AG10803 (cell line): ENCODE data around the gene RHBDL1.

Experiments
- DNase-seq: peaks from one replicate; pipeline ENCODE4 v3.0.0; 2010; ENCODE audit warnings: low read depth
- H3K4me3 ChIP-seq: 2 replicates; pipeline ENCODE4 v1.5.1; 2011; ENCODE audit warnings: mild to moderate bottlenecking, low read length, control low read depth
- TF ChIP-seq, protein P1 (sequence below): conservative IDR thresholded peaks from 2 replicates; pipeline ENCODE4 v1.5.1; 2011; ENCODE audit warnings: mild to moderate bottlenecking, low read length, control low read depth, inconsistent platforms

RHBDL1 gene

GRCh38 chr16:720447-720989, 45.0 kb downstream of the RHBDL1 start:
- peak; percentile 59 for DNase-seq
- TF ChIP-seq, protein P1, sequence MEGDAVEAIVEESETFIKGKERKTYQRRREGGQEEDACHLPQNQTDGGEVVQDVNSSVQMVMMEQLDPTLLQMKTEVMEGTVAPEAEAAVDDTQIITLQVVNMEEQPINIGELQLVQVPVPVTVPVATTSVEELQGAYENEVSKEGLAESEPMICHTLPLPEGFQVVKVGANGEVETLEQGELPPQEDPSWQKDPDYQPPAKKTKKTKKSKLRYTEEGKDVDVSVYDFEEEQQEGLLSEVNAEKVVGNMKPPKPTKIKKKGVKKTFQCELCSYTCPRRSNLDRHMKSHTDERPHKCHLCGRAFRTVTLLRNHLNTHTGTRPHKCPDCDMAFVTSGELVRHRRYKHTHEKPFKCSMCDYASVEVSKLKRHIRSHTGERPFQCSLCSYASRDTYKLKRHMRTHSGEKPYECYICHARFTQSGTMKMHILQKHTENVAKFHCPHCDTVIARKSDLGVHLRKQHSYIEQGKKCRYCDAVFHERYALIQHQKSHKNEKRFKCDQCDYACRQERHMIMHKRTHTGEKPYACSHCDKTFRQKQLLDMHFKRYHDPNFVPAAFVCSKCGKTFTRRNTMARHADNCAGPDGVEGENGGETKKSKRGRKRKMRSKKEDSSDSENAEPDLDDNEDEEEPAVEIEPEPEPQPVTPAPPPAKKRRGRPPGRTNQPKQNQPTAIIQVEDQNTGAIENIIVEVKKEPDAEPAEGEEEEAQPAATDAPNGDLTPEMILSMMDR, result peak; percentile 37; the same call in 1 of the 2 replicates
- peak overlapping the region; percentile 70 for H3K4me3 ChIP-seq

GRCh38 chr16:720990-721764, 45.7 kb downstream of the RHBDL1 start, which contains the start of gene ANTKMT:
Gene ANTKMT (plus strand): TSS chr16:721146. CDS start chr16:721275, 129 bp downstream.
- TF ChIP-seq, protein P1, result no peak
- peak; percentile 67 for DNase-seq
- peak within 1 kb of the TSS; percentile 70 for H3K4me3 ChIP-seq

DNA sequence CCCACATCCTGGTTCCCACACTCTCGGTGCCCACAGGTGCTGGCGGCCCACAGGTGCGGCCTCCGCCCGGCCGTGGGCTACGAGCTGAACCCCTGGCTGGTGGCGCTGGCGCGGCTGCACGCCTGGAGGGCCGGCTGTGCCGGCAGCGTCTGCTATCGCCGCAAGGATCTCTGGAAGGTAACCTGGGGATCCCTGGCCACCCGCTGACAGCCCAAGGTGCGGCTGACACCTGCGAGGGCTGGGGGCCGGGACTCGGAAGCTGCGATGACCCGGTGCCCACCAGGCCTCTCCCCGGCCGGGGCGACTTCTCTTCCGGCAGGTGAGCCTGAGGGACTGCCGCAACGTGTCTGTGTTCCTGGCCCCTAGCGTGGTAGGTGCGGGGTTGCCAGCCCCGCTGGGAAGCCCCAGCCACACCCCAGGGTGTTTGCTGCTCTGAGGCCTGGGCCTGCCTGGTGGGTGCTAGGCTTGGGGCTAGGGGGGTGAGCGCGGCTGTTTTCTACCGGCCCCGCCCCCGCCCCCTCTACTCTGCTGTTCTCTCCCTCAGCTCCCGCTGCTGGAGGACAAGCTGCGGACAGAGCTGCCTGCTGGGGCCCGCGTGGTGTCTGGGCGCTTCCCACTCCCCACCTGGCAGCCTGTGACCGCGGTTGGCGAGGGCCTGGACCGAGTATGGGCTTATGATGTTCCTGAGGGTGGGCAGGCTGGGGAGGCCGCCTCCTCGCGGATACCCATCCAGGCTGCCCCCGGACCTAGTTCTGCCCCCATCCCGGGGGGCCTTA, 46.5 kb downstream of the RHBDL1 start:
- TF ChIP-seq, protein P1, result no peak
- DNase-seq, result no peak
- peak overlapping the region; percentile 70 for H3K4me3 ChIP-seq

DNA sequence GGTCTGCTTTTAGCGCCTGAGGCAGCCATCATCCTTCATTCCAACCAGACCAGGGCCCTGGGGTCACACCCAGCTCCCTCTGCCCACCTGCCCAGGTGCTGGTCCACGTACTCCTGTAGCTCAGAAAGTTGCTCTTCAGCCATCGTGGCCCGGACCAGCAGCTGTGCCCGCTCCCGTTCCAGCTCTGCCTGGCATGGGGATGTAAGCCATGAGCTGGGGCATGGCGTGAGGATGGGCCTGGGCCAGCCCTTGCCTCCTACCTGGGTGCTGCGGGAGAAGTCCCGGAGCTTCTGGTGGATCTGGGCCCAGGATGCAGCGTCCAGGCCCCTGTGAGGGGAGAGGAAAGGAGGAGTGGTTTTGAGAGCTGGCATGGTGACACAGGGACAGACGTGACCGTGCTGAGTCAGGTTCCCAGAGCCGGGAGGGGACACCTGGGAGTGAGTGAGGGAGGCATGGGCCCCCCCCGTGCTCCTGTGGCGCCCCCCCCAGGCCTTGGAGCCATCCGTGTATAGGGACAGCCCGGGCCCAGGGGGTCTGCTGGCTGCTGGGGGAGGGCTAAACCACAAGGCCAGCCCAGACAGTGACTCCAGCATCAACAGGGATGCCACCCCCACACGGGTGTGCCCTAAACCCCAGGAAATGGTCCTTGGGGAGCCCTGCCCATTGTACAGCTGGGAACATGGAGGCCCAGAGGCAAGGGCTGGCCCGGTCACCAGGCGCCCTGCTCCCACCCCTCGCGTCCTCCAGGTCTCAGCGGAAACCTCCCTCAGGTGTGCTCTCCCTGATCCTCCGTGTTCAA, 47.6 kb downstream of the RHBDL1 start:
- TF ChIP-seq, protein P1, result no peak
- no peak for DNase-seq
- H3K4me3 ChIP-seq, result no peak overlapping the region

- no peak for DNase-seq
- TF ChIP-seq, protein P1, result no peak
- H3K4me3 ChIP-seq, result no peak overlapping the region
Measured at GRCh38 chr16:723695-724094, 48.2 kb downstream of the RHBDL1 start.

DNA sequence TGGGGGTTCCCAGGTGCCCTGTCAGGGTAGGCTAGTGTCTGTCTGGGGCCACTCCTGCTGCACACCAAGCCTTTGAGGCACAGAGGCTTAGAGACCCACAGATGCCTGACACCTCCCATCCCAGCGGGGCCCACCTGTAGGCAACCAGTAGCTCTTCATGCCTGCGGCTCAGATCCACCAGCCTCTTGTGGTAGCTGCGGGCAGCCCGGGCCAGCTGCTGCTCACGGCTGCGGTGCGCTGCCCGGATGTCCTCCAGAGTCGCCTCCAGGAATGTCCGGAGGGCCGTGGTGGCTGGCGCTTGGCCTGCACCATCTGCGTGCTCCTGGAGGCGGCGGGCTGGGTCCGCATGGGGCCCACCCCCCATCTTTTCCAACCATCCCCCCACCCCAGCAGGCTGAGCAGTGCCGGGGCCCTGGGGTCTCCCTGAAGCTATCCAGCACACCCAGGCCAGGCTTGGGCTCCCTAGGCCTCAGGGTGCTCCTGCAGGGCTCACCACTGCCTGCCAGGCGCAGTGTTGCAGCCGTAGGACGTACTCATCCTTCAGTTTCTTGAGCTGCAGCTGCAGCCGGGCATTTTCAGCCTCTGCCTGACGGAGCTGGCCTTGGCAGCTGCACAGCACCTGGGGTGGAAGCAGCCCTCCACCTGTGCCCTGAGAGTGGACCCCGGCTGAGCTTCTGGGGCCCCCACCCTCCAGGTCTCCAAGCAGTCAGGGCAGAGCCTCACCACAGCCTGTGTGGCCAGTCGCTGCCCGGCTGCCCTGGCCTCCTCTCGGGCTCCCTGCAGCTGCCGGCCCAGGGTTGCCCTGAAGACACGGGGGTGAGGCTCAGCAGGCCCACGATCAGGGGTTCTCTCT, 48.9 kb downstream of the RHBDL1 start:
- no peak overlapping the region for H3K4me3 ChIP-seq
- DNase-seq, result no peak
- TF ChIP-seq, protein P1, result no peak
